Endothelial cell of umbilical vein (primary cell): Measurements from ENCODE around the gene SLC5A10. TPM values are rescaled to one million over a fixed set of nuclear protein-coding genes. Genes with fewer than 3 reads are reported as not detected.

Source experiments
- BruUV-seq: library from RNA; stranded (reverse); fragments of 400-500 nt; replicated peaks from 2 replicates; lab custom pipeline; 2021; lab: Mats Ljungman, UMichigan
- CTCF ChIA-PET: fragments of 300-600, 350-600 bp; sonication (Branson Sonifier 250); formaldehyde crosslinking; loops from one replicate; lab custom pipeline; 2021; ENCODE audit warnings: antibody characterized with exemption, inconsistent platforms; lab: Charles Lee
- POLR2A ChIA-PET: fragments of 300-600, 350-600 bp; sonication (Branson Sonifier 250); formaldehyde crosslinking; loops from one replicate; lab custom pipeline; 2021; ENCODE audit warnings: antibody characterized with exemption, inconsistent platforms; lab: Charles Lee
- DNase-seq: peaks from one replicate; pipeline ENCODE4 v3.0.0-alpha.2; 2011; ENCODE audit warnings: low read depth, low spot score
- FAIRE-seq: peaks from 2 replicates; lab custom pipeline; 2011; peaks lifted over from hg19 to GRCh38; lab: Jason Lieb, UNC
- H2AFZ ChIP-seq: 2 replicates; pipeline ENCODE4 v1.6.0; 2012; ENCODE audit warnings: low read depth, low read length, control low read depth, inconsistent platforms
- H3K27ac ChIP-seq: 2 replicates; pipeline ENCODE4 v1.5.1; 2011; ENCODE audit warnings: low read depth, mild to moderate bottlenecking, control low read depth, low read length, moderate library complexity; ENCODE audit not compliant: insufficient read depth
- H3K27me3 ChIP-seq, 2 experiments: 2 replicates each; pipeline versions ENCODE4 v1.6.0 to v1.6.1; 2011; ENCODE audit warnings: low read length in 2 of 2, mixed read lengths in 1 of 2; ENCODE audit not compliant: control insufficient read depth in 2 of 2, insufficient read depth in 2 of 2
- H3K36me3 ChIP-seq, 2 experiments: 2 replicates in 1 of 2; 3 replicates in 1 of 2; pipeline ENCODE4 v1.5.1; 2011; ENCODE audit warnings: low read length in 2 of 2, mild to moderate bottlenecking in 1 of 2, moderate library complexity in 1 of 2; ENCODE audit not compliant: control insufficient read depth in 2 of 2, insufficient read depth in 2 of 2; ENCODE audit errors: extremely low read depth in 1 of 2
- H3K4me1 ChIP-seq: 3 replicates; pipeline ENCODE4 v1.5.1; 2011; ENCODE audit warnings: mild to moderate bottlenecking, low read length; ENCODE audit not compliant: control insufficient read depth, insufficient read depth; ENCODE audit errors: extremely low read depth
- H3K4me2 ChIP-seq: 2 replicates; pipeline ENCODE4 v1.6.1; 2011; ENCODE audit warnings: low read length, control low read depth, mixed read lengths; ENCODE audit not compliant: insufficient read depth
- H3K4me3 ChIP-seq, 3 experiments: fragments of 200-600 bp in 1 of 3; sonication (generic), shearing (Covaris generic) in 1 of 3; replicated peaks in 1 of 3; 2 replicates each; pipeline ENCODE4 v1.5.1; 2011 to 2016; ENCODE audit warnings: control low read depth in 3 of 3, low read length in 3 of 3, mild to moderate bottlenecking in 2 of 3, inconsistent platforms in 1 of 3, low read depth in 1 of 3, moderate library complexity in 1 of 3; ENCODE audit not compliant: insufficient read depth in 1 of 3
- H3K79me2 ChIP-seq: 2 replicates; pipeline ENCODE4 v1.6.0; 2012; ENCODE audit warnings: low read length, inconsistent platforms; ENCODE audit not compliant: control insufficient read depth, insufficient read depth
- H3K9ac ChIP-seq: replicated peaks from 2 replicates; pipeline ENCODE3; 2011; ENCODE audit warnings: low read length, control low read depth; ENCODE audit not compliant: insufficient read depth; ENCODE audit errors: extremely low read depth
- H3K9me1 ChIP-seq: replicated peaks from 3 replicates; pipeline ENCODE4 v1.6.0; 2011; ENCODE audit warnings: mild to moderate bottlenecking, low read length; ENCODE audit not compliant: control insufficient read depth, insufficient read depth; ENCODE audit errors: extremely low read depth
- H3K9me3 ChIP-seq: replicated peaks from 2 replicates; pipeline ENCODE4 v1.5.1; 2012; ENCODE audit warnings: low read length, inconsistent platforms; ENCODE audit not compliant: control insufficient read depth, insufficient read depth
- H4K20me1 ChIP-seq: replicated peaks from 2 replicates; pipeline ENCODE3; 2011; ENCODE audit warnings: mild to moderate bottlenecking, low read length; ENCODE audit not compliant: control insufficient read depth, insufficient read depth; ENCODE audit errors: extremely low read depth
- CTCF ChIP-seq, 2 donors: IDR thresholded peaks; 1 replicate in 1 of 2; 2 replicates in 1 of 2; pipeline ENCODE4 v1.5.1; 2011; ENCODE audit warnings: low read length in 2 of 2, mild to moderate bottlenecking in 2 of 2, moderate library complexity in 2 of 2, control low read depth in 1 of 2, inconsistent platforms in 1 of 2, low read depth in 1 of 2; ENCODE audit not compliant: insufficient read depth in 1 of 2; ENCODE audit errors: extremely low read depth in 1 of 2
- EZH2 ChIP-seq: IDR thresholded peaks from 2 replicates; pipeline ENCODE4 v1.6.1; 2012; ENCODE audit warnings: borderline replicate concordance, low read depth, mild to moderate bottlenecking, moderate library complexity, low read length, inconsistent platforms; ENCODE audit not compliant: severe bottlenecking
- FOS ChIP-seq: IDR thresholded peaks from 2 replicates; pipeline ENCODE4 v1.6.1; 2011; ENCODE audit warnings: mild to moderate bottlenecking, low read length, moderate library complexity, borderline replicate concordance; ENCODE audit not compliant: insufficient read depth
- JUN ChIP-seq: IDR thresholded peaks from 2 replicates; pipeline ENCODE4 v1.6.1; 2011; ENCODE audit warnings: borderline replicate concordance, low read depth; ENCODE audit not compliant: insufficient read length, insufficient read depth
- MAX ChIP-seq: IDR thresholded peaks from 2 replicates; pipeline ENCODE4 v1.6.1; 2011; ENCODE audit not compliant: insufficient read depth, insufficient read length
- MYC ChIP-seq: IDR thresholded peaks from one replicate; pipeline ENCODE4 v1.6.1; 2011; ENCODE audit warnings: mild to moderate bottlenecking, low read depth, low read length
- dilution Hi-C: fragments of 300-500 bp; cut with MboI; formaldehyde crosslinking; loops from one replicate; pipeline ENCODE4 v1.15.0; 2019; ENCODE audit warnings: low sequenced_read_pairs; ENCODE audit not compliant: extremely low pct_ligation_motif_present
- intact Hi-C: fragments of 100-400 bp; cut with micrococcal nuclease; formaldehyde crosslinking; loops from one replicate; pipeline ENCODE4 v1.10.0; 2022
- polyA plus RNA-seq, 4 experiments: library from polyadenylated mRNA; depleted of rRNA in 3 of 4; stranded (reverse) in 3 of 4; unstranded in 1 of 4; fragments of >200 nt; gene quantifications; 2 replicates each; pipeline versions ENCODE4 v1.2.1 to v1.2.3, GENCODE V29; 2011 to 2012; ENCODE audit warnings: missing spikeins in 1 of 4
- total RNA-seq: library from RNA; stranded (reverse); gene quantifications from 2 replicates; pipeline ENCODE4 v1.2.3, GENCODE V29; 2021

SLC5A10 gene
- total and polyA plus RNA-seq, 2 donors (not counting 3 experiments of a cell fraction or from before 2014, with no cell fraction given) = not detected

GRCh38 chr17:19018600-19018950 lies 66.6 kb downstream of the SLC5A10 start:
- no peak overlapping the region for H3K27ac ChIP-seq
- no peak overlapping the region for H2AFZ ChIP-seq
- H3K27me3 ChIP-seq = no peaks in the 10 kb centered on the region
- FAIRE-seq = no peak
- no peak overlapping the region for H3K9ac ChIP-seq
- DNase-seq = no peak
- dilution Hi-C loops (no loop called here), intact Hi-C loops (no loop called here)
- TF ChIP-seq MYC = no peak
- TF ChIP-seq FOS = no peak
- TF ChIP-seq CTCF (IDR thresholded peaks at IDR 0.05; ENCODE audit: extremely low read depth in 1 of 2, insufficient read depth in 1 of 2, low read depth in 1 of 2, low read length in 2 of 2) = no peak
- no peak for TF ChIP-seq JUN
- no peak for TF ChIP-seq EZH2
- TF ChIP-seq MAX = no peak
- H3K36me3 ChIP-seq = peaks cover 0 to 11% of the 10 kb centered on the region in 2 experiments
- POLR2A ChIA-PET = no interaction called here
- no peak overlapping the region for H3K4me2 ChIP-seq
- H3K9me1 ChIP-seq = no peaks in the 10 kb centered on the region
- no peaks in the 10 kb centered on the region for H3K4me1 ChIP-seq
- no peaks in the 10 kb centered on the region for H3K79me2 ChIP-seq
- no peak overlapping the region for H3K4me3 ChIP-seq
- CTCF ChIA-PET = interaction anchor here (1.6 kb wide), 1 partner anchor 58 kb away, joined by 10 read pairs; no protein-coding TSS in a partner anchor
- no peaks in the 10 kb centered on the region for H4K20me1 ChIP-seq
- TSS peak; percentile 36 for BruUV-seq
- no peaks in the 10 kb centered on the region for H3K9me3 ChIP-seq
